NCI-H2081 (cell line): Measurements from ENCODE around the gene DTNA.
"Not testable (repeated sequence)": the region's sequence is repeated elsewhere in the genome, so short reads cannot be mapped to it uniquely, and the experiment has no call there.

Source experiments
- DNase-seq, 2 experiments: peaks; one replicate each; lab custom pipeline; 2025; lab: John Stamatoyannopoulos, UW

Gene DTNA

DNA sequence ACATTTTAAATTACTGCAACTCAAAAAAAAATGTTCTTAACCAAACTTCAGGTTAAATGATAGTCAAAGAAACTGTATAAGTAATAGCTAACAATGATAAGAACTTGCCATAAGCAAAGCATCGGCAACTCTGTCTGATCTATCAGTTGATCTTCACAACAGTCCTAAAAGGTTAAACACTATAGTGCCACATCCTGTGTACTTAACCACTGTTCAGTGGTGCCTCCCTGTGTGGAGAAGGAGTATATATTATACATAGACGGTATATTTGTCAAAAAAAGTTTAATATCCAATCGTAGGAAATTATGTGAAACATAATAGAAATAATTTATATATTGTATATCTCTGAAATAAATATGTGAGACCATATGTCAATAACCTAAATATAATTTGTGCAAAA, 13.0 kb downstream of the DTNA start:
- no peak for DNase-seq

DNA sequence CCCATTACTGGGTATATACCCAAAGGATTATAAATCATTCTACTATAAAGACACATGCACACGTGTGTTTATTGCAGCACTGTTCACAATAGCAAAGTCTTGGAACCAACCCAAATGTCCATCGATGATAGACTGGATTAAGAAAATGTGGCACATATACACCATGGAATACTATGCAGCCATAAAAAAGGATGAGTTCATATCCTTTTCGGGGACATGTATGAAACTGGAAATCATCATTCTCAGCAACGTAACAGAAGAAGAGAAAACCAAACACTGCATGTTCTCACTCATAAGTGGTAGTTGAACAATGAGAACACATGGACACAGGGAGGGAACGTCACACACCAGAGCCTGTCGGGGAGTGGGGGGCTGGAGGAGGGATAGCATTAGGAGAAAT, 15.6 kb downstream of the DTNA start:
- not testable (repeated sequence) for DNase-seq

DNA sequence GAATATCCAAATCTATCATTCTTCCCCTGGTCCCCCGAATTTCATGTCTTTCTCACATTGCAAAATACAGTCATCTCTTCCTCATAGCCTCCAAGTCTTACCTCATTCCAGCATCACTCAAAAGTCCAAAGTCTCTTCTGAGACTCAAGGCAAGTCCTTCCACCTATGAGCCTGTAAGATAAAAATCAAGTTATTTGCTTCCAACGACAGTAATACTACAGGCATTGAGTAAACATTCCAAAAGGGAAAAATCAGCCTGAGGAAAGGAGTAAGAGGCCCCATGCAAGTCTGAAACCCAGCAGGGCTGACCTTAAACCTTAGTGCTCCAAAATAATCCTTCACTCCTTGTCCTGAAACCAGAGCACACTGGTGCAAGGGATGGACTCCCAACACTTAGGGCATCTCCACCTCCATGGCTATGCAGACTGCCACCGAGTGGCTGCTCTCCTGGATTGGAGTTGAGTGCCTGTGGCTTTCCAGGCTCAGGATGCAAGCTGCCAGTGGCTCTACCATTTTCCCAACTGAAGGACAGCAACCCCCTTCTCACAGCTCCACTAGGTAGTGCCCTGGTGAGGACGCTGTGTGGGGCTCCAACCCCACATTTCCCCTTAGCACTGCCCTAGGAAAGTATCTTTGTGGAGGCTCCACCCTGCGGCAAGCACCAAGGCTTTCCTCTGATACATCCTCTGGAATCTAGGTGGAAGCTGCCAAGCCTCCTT, 16.3 kb downstream of the DTNA start:
- DNase-seq, result no peak

GRCh38 chr18:34729264-34729663, 19.2 kb downstream of the DTNA start:
- DNase-seq, result peak; percentile 6 to 16

DNA sequence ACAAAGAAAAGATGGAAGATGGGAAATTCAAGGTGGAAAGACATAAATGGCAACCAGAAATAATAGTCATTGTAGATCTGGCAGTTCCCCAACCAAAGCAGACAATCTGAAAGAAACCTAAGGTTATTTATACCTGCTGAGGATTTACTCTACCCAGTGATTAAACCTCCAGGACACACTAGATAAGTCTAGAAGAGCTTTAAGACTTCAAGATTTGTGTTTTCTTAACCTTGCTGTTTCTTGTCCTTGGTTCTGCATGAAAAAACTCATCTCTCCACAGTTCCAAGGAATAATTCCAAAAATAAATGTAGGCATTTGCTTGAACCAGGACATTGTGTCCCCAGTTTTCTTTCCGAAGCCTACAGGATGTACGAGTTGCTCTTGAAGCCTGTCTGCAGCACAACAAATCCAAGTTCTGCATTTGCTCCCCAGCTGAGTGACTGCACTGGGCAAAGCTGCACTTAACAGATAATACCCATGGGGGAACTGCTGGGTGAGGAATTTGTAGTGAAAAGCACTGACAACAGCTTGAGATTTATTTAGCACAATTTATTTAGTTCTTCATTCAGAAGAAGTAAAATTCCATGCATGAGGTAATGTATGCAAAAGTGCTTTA, 19.8 kb downstream of the DTNA start:
- no peak for DNase-seq

DNA sequence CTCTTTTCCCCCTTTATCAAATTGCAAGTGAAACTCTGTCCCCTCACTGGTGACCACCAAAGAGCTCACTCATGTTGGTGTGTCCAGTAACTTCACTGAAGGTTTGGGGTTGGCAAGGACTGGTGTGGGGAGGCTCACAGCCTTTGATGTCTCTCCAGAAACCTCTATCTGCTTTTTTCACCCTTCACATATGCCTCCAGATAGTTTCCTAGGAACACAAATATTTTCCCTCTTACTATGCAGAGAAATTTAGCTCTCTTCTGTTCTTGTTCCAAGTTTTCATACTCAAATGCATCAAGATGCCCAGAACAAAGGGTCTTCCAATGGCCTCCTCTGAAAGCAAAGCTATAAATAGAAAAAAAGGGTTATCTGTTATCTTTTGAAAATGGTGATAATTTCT, 20.7 kb downstream of the DTNA start:
- no peak for DNase-seq

GRCh38 chr18:34734056-34734455, 24.0 kb downstream of the DTNA start:
- no peak for DNase-seq

- not testable (repeated sequence) for DNase-seq
These were observed 24.4 kb downstream of the DTNA start for GRCh38 chr18:34734526-34734925.

DNA sequence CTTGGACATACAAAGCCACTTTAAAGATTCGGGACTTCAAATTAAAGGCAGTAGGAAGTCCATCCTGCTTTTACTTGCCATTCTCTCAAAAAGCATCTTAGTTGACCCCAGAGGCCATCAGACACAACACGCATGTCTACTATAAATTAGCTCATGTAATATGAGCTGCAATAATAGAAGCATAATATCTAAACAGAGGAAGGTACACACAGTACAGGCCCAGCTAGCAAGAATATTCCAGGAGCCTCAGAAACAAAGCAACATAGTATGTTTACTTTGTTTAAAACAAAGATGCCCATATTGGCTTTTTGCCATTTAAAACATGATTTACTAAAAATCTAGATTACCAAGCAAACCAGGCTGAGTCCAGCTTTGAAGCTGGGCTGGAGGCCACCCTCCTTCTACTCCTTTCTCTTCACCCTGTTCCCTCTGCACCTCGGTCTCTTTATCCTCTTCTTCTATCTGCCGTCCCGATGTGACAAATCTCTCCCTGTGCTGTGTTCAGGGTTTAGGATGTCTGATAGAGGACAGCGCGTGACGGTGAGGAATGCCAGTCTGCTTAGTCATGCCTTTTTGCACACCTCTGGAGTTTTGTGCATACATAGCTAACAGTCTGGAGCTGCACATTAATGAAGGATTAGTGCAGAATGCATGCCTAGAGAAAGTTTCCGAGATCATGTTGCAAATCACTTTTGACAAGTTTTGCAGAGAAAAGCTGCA, 28.2 kb downstream of the DTNA start:
- peak in 1 of 2 experiments; percentile 28 for DNase-seq

GRCh38 chr18:34740101-34740500, 30.0 kb downstream of the DTNA start:
- no peak for DNase-seq

- no peak for DNase-seq
These were observed 30.6 kb downstream of the DTNA start for GRCh38 chr18:34740724-34741123.

GRCh38 chr18:34741401-34741800, 31.3 kb downstream of the DTNA start:
- DNase-seq, result no peak

- DNase-seq, result no peak
These were observed 32.8 kb downstream of the DTNA start for GRCh38 chr18:34742891-34743341.

DNA sequence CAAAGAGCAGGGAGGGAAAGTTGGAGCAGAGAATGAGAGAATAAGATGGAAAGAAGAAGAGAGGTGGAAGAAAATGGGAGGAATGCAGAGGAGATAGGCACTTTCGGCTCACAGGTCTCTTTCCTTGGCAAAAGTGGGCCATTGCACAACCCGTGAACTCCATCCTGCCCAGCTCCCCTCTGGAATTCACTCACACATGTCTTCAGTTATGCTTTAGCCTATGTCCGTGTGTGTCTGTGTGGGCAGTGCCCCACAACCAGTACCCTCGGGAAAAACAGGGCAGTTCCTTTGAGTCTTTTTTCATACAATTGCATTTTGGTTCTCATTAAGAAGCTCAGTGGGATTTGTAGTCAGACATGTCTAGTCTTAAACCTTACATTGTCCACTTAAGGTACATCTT, 34.5 kb downstream of the DTNA start:
- DNase-seq, result no peak

DNA sequence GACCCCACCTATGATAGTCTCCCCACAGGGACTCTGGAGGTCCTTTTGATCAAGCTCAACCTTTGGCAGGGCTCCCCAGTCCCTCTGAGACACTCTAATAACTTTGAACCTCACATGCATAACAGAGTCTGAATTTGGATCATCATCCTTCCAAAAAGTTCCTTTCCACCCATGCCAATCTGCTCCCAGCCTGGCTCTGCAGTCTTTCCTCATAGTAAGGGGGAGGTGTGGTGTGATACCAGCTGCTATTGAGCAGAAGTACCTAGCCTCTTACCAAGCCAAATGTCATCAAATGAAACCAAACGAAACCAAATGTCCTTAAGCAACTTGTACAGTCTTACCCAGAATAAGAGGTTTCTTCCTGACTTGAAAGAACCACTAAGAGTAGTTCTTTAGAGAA, 36.5 kb downstream of the DTNA start:
- no peak for DNase-seq

GRCh38 chr18:34749721-34750120, 39.6 kb downstream of the DTNA start:
- no peak for DNase-seq

DNA sequence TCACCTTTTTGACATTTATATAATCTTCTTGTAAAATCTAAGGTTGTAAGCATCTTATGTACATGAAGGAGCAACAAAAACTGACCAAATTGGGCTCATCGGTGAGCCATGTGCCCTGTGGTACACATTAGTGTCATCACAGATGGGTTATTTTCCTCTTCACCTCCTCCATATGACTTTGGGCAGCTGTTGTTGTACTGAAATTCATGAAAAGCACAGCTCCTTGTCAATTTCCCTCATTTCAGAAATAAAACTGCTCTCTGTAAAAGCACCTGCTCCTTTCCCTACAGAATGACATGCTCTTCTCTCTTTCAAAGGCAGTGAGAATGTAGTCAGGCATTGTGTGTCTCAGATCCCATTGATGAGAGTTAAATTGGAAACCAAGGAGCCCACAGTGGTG, 42.0 kb downstream of the DTNA start:
- no peak for DNase-seq

GRCh38 chr18:34754300-34754699, 44.2 kb downstream of the DTNA start:
- no peak for DNase-seq

GRCh38 chr18:34757666-34758065, 47.6 kb downstream of the DTNA start:
- DNase-seq, result no peak

- DNase-seq, result no peak
These were observed 48.4 kb downstream of the DTNA start for GRCh38 chr18:34758378-34758948.

DNA sequence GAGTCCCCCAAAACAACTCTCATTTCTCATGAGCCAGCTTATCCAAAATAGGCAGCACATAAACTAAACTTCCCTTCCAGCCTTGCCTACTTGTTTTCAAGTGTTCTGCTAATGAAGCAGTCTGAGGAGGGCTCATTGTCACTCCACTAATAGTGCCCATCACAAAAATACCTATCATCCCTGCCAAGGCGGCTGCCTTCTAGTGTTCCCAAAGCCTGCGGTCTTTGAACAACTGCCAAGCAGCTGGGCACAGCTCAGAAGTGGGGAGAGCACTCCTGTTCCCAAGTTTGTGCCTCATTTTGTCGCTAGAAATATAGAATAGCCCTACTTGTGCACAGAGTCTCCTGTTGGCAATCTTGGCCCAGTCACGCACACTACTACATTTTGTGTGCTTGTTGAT, 50.3 kb downstream of the DTNA start:
- DNase-seq, result no peak

DNA sequence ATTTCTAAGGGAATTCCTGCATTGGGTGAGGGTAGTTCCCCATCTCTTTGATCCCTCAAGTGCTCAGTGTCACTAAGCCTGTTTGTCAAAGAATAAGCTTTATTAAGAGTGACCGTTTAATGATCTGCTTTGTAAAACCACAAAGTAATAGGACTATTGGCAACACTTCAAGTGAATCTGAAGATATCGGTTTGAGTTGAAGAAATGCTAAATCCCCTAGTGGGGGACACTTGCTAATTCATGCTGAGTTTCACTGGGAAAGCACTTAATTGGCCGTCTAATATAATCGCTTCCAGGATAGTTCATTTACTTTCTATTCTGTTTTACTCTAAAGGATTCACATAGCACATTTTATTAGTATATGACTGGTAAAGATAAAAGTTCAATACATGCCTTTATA, 54.4 kb downstream of the DTNA start:
- DNase-seq, result no peak

GRCh38 chr18:34767601-34768027, 57.5 kb downstream of the DTNA start:
- DNase-seq, result no peak
